ENCODE data around the gene EIF1. TPM values are rescaled to one million over a fixed set of nuclear protein-coding genes. Genes with fewer than 3 reads are reported as not detected.
"Not testable (repeated sequence)": the region's sequence is repeated elsewhere in the genome, so short reads cannot be mapped to it uniquely, and the experiment has no call there.

Gene EIF1
- total RNA-seq, 1 donor from 2014 or later, result 368 TPM

DNA sequence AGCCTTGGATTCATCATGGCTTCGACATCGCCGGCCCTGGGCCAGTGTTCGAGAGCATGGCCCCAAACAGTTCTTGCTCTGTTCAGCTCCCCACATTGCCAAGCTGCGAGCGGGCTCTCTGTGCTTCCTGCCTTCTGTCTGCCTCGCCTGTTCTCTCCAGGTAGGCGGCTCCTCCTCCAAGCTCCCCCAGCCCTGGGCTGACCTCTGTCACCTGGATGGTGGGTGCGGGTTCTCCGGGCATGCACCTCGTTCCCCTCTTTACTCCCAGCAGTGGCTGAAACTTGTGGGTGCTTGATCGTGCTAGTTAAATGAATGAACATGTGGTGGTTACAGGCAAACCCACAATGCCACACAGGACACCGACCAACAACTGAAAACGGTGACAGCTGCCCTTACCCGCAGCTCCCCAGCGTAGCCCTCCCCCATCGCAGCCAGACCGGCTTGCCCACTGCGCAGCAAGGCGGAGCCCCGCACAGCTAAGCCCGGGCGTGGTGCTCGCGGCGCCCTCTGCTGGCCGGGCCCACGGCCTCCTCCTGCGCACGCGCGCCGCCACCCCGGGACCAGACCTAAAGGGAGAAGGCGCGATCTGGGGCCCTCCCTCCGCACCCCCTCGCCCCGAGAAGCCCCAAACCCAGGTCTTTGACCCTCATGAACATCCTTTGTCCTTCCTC lies 23.0 kb upstream of the EIF1 start:
- Histone ChIP-seq H3K36me3 (ENCODE audit: control insufficient read depth, insufficient read depth, low read length) (no peaks in the 10 kb centered on the region), H3K4me3 (ENCODE audit: low read depth, low read length) (peak overlapping the region; percentile 22), H3K27me3 (ENCODE audit: control insufficient read depth, insufficient read depth, low read length) (no peaks in the 10 kb centered on the region)
- no peak for DNase-seq (ENCODE audit: low read depth)
- TF ChIP-seq, protein P1, sequence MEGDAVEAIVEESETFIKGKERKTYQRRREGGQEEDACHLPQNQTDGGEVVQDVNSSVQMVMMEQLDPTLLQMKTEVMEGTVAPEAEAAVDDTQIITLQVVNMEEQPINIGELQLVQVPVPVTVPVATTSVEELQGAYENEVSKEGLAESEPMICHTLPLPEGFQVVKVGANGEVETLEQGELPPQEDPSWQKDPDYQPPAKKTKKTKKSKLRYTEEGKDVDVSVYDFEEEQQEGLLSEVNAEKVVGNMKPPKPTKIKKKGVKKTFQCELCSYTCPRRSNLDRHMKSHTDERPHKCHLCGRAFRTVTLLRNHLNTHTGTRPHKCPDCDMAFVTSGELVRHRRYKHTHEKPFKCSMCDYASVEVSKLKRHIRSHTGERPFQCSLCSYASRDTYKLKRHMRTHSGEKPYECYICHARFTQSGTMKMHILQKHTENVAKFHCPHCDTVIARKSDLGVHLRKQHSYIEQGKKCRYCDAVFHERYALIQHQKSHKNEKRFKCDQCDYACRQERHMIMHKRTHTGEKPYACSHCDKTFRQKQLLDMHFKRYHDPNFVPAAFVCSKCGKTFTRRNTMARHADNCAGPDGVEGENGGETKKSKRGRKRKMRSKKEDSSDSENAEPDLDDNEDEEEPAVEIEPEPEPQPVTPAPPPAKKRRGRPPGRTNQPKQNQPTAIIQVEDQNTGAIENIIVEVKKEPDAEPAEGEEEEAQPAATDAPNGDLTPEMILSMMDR (IDR thresholded peaks at IDR 0.05; ENCODE audit: insufficient read depth, low read length, poor library complexity, severe bottlenecking), result peak; percentile 65

DNA sequence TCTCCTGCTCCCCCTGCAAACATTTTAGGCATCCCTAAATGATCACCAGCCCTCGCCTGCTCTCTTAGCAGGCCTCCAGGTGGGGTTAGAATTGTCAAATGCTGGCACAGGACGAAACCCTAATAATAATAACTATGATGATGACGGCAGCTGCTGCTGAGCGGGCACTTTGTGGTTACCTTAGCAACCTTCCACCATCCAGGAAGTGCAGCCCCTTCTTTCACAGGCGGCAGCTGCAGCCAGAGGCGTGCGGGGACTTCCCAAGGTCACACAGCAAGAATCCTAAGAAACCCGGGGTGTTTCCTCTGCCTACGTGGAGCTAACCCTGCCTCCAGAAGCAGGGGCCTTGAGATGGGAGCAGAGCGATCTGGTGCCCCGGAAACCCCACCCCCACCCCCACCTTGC lies 22.4 kb upstream of the EIF1 start:
- Histone ChIP-seq H3K27me3 (ENCODE audit: control insufficient read depth, insufficient read depth, low read length) (no peaks in the 10 kb centered on the region), H3K4me3 (ENCODE audit: low read depth, low read length) (no peak overlapping the region), H3K36me3 (ENCODE audit: control insufficient read depth, insufficient read depth, low read length) (no peaks in the 10 kb centered on the region)
- DNase-seq (ENCODE audit: low read depth), result no peak
- TF ChIP-seq, protein P1 (IDR thresholded peaks at IDR 0.05; ENCODE audit: insufficient read depth, low read length, poor library complexity, severe bottlenecking), result no peak

DNA sequence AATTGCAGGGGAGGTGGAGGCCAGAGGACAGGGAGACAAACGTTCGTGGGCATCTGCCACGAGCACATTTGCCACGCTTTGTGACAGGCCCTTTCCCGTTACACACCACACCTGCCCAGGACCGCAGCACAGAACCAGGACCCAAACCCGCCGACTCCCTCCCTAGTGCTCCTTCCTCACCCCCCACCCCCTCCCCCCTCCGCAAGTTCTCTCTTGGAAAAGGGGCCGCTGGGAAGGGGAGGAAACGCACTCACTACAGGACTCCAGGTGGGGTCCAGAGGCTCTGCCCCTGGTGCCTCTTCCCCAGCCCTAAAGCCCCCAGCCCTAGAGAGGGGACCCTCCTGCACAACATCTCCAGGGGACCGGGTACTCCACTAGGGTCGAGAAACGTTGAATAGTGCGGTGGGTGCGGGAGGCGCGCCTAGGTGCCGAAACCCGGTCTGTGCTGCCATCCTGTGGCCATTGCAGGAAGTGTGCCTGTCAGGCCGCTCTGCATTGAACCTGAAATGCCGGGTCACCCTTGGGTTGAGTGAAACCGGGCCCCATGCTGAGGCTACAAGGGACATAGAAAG lies 21.9 kb upstream of the EIF1 start:
- H3K36me3 ChIP-seq (ENCODE audit: control insufficient read depth, insufficient read depth, low read length), result no peaks in the 10 kb centered on the region
- peak overlapping the region; percentile 18 for H3K4me3 ChIP-seq (ENCODE audit: low read depth, low read length)
- TF ChIP-seq, protein P1 (IDR thresholded peaks at IDR 0.05; ENCODE audit: insufficient read depth, low read length, poor library complexity, severe bottlenecking), result peak; percentile 90
- H3K27me3 ChIP-seq (ENCODE audit: control insufficient read depth, insufficient read depth, low read length), result no peaks in the 10 kb centered on the region
- DNase-seq (ENCODE audit: low read depth), result no peak

DNA sequence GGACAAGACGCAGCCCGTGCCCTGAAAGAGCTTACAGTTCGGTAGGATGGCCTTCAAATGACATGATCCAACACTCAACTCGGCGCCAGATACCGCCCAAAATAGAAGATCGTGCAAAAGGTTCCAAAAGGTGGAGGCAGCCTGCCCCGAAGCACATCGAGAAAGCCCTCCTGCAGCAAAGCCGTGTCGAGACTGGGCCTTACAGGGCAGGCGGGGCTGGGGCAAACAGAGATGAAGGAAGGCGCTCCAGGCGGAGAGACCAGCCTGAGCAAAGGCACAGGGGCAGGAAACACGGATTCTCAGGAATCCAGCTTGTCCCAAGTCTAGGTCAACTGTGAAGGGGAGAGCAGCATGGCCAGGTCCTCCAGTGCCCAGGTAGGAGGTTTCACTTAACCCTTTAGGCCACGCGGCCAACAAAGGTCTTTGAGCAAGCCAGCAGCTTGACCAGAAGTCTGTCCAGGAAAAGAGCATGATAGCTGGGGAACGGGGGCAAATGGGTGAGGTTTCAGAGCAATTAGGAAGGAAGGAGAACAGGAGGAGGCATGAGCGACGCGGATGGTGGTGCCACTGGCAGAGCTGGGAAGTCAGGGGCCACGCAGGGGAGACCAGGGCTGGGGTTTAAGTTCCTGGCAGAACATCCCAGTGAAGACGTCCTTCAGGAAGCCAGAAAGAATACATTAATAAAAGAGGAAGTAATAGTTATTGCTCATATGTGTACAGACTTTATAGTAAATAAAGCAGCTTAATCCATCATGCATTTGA lies 21.2 kb upstream of the EIF1 start:
- DNase-seq (ENCODE audit: low read depth), result no peak
- H3K36me3 ChIP-seq (ENCODE audit: control insufficient read depth, insufficient read depth, low read length), result no peaks in the 10 kb centered on the region
- no peaks in the 10 kb centered on the region for H3K27me3 ChIP-seq (ENCODE audit: control insufficient read depth, insufficient read depth, low read length)
- H3K4me3 ChIP-seq (ENCODE audit: low read depth, low read length), result no peak overlapping the region
- TF ChIP-seq, protein P1 (IDR thresholded peaks at IDR 0.05; ENCODE audit: insufficient read depth, low read length, poor library complexity, severe bottlenecking), result no peak

DNA sequence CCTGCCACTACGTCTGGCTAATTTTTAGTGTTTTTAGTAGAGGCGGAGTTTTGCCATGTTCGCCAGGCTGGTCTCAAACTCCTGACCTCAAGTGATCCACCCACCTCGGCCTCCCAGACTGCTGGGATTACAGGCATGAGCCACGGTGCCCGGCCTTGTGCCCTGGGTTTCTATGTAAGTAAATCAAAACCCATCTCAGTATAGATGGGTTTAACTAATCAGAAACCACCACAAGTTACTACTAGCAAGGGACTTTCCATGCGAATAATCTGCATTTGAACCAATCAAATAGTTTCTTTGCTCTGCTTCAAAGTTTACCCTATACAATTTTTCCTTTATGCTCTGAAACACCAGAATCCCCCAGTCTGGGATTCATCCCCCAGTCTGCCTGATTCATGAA lies 16.5 kb upstream of the EIF1 start:
- no peak overlapping the region for H3K4me3 ChIP-seq (ENCODE audit: low read depth, low read length)
- H3K36me3 ChIP-seq (ENCODE audit: control insufficient read depth, insufficient read depth, low read length), result no peaks in the 10 kb centered on the region
- TF ChIP-seq, protein P1 (IDR thresholded peaks at IDR 0.05; ENCODE audit: insufficient read depth, low read length, poor library complexity, severe bottlenecking), result no peak
- no peak for DNase-seq (ENCODE audit: low read depth)
- no peaks in the 10 kb centered on the region for H3K27me3 ChIP-seq (ENCODE audit: control insufficient read depth, insufficient read depth, low read length)

DNA sequence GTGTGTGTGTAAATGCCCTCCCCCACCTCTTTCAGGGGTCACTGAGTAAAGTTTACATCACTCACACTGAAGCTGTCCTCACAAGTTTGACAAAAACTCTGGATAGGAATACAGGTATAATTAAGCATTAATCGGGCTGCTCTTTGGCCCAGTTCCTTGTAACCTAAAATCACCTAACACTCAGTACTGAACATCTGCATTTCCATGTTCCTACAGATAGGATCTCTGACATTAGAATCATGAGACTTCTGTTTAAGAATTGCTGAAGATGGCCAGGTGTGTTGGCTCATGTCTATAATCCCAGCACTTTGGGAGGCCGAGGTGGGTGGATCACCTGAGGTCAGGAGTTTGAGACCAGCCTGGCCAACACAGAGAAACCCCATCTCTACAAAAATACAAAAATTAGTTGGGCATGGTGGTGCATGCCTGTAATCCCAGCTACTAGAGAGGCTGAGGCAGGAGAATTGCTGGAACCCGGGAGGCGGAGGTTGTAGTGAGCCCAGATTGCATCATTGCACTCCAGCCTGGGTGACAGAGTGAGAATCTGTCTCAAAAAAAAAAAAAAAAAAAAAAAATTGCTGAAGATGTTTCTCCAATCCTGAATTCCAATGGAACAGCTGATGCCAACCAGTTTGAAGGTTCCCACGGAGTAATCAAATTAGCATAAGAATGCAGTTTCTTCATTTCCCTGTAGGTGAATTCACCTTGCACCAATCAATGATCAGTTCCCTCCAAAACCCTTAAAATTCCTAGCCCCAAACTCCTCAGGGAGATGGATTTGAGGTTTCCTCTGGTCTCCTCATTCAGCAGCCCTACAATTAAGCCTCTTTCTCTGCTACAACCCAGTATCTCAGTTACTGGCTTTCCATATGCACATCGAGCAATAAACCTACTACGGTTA lies 13.3 kb upstream of the EIF1 start:
- H3K27me3 ChIP-seq (ENCODE audit: control insufficient read depth, insufficient read depth, low read length); DNase-seq (ENCODE audit: low read depth); H3K36me3 ChIP-seq (ENCODE audit: control insufficient read depth, insufficient read depth, low read length); H3K4me3 ChIP-seq (ENCODE audit: low read depth, low read length): not testable (repeated sequence)
